ENCODE results near the gene VIP. TPM values are rescaled to one million over a fixed set of nuclear protein-coding genes. Genes with fewer than 3 reads are reported as not detected.
A peak's percentile ranks its signal among the peaks of the same experiment; 100 is the strongest.

Gene VIP
- total RNA-seq, 4 donors from 2014 or later = 1.6 to 4.0 (median 2.2) TPM; not detected in 1

DNA sequence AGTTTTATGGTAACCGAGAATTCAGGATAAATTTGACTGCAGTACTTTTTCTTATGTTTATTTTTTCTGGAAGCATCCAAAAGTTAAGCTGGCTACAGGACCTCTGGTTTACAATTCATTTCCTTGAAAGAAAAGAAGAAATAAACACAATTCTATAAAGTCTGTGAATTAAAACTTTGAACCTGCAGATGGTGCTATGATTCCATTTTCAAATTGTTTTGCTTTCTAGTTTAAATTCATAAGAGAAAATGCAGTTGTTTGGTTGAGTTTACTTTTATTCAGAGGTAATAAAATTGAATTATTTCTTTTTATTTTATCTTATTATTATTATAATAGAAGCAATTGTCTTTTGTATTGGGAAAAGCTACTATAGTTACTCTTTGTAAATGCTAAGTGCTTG, 1.8 kb upstream of the VIP start:
- DNase-seq = no peak
- H3K36me3 ChIP-seq = no peaks in the 10 kb centered on the region
- no peak for TF ChIP-seq POLR2A (IDR thresholded peaks at IDR 0.05)
- TF ChIP-seq, protein P1, sequence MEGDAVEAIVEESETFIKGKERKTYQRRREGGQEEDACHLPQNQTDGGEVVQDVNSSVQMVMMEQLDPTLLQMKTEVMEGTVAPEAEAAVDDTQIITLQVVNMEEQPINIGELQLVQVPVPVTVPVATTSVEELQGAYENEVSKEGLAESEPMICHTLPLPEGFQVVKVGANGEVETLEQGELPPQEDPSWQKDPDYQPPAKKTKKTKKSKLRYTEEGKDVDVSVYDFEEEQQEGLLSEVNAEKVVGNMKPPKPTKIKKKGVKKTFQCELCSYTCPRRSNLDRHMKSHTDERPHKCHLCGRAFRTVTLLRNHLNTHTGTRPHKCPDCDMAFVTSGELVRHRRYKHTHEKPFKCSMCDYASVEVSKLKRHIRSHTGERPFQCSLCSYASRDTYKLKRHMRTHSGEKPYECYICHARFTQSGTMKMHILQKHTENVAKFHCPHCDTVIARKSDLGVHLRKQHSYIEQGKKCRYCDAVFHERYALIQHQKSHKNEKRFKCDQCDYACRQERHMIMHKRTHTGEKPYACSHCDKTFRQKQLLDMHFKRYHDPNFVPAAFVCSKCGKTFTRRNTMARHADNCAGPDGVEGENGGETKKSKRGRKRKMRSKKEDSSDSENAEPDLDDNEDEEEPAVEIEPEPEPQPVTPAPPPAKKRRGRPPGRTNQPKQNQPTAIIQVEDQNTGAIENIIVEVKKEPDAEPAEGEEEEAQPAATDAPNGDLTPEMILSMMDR (IDR thresholded peaks at IDR 0.05) = peak in 1 of 6 experiments; percentile 13
- H3K27me3 ChIP-seq = no peaks in the 10 kb centered on the region
- no peak overlapping the region for H3K27ac ChIP-seq
- H3K9me3 ChIP-seq = no peaks in the 10 kb centered on the region
- intact Hi-C loops (cut with DNase I) = no loop called here
- H3K4me1 ChIP-seq = no peaks in the 10 kb centered on the region
- 32 to 34% methylated on average over 1 of the region's 1 CpG for WGBS, 2 donors
- H3K4me3 ChIP-seq (replicated peaks in 1 of 3) = no peak overlapping the region

DNA sequence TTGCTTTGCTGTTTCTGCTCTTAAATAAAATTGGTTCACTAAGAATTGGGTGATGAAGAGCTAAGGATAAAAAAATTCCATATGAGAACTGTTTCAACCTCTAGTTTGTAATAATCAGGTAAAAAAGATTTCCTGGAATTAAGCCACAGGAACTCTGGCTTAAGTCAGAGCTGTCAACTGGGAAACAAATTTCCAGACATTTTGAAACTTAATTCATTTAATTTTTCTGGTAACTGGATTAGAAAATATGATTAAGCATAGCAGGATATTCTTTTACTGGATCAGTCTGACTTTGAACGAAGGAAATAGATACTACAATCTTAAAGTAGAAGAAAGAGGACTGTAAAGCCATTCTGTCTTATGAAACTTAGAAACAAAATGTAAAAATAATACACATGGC, 1.3 kb upstream of the VIP start:
- no peak for DNase-seq
- Histone ChIP-seq H3K36me3 (no peaks in the 10 kb centered on the region), H3K4me3 (replicated peaks in 1 of 3) (no peak overlapping the region), H3K9me3 (no peaks in the 10 kb centered on the region), H3K27ac (no peak overlapping the region), H3K4me1 (no peaks in the 10 kb centered on the region), H3K27me3 (no peaks in the 10 kb centered on the region)
- 65 to 70% methylated on average over 1 of the region's 1 CpG for WGBS, 2 donors
- TF ChIP-seq, protein P1 (IDR thresholded peaks at IDR 0.05) = no peak
- no peak for TF ChIP-seq POLR2A (IDR thresholded peaks at IDR 0.05)
- intact Hi-C loops (cut with DNase I) = no loop called here

- H3K9me3 ChIP-seq = no peaks in the 10 kb centered on the region
- 76 to 83% methylated on average over 3 of the region's 3 CpGs for WGBS, 2 donors
- TF ChIP-seq POLR2A (IDR thresholded peaks at IDR 0.05) = no peak
- TF ChIP-seq, protein P1 (IDR thresholded peaks at IDR 0.05) = no peak
These were observed 14.7 kb downstream of the VIP start for GRCh38 chr6:152765331-152765730.

DNA sequence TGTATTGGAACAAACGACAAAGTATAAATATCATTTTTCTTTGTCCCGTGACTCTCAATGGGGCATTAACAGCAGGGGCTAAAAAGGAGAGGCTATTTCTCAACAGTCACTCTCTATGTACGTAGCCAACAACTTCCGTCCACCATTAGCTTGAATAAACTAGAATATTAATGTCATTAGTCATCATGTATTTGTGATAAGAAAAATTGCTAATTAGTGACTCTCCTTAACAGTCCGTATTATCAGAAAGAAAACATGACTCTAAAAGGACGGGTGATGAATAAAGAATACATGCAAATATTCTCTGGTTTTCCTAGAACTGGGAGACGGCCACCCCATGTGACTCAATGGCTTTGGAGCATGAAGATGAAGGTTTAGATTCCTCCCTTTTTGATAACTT, 18.6 kb downstream of the VIP start:
- Histone ChIP-seq H3K27ac (no peak overlapping the region), H3K4me3 (replicated peaks in 1 of 3) (no peak overlapping the region), H3K4me1 (no peaks in the 10 kb centered on the region), H3K27me3 (no peaks in the 10 kb centered on the region), H3K36me3 (no peaks in the 10 kb centered on the region), H3K9me3 (no peaks in the 10 kb centered on the region)
- intact Hi-C loops (cut with DNase I) = no loop called here
- TF ChIP-seq, protein P1 (IDR thresholded peaks at IDR 0.05) = no peak
- TF ChIP-seq POLR2A (IDR thresholded peaks at IDR 0.05) = no peak
- 85 to 91% methylated on average over 7 of the region's 7 CpGs for WGBS, 2 donors
- DNase-seq = no peak

More at GRCh38 chr6:152765331-152765730, 14.7 kb downstream of the VIP start:
- intact Hi-C loops (cut with DNase I) = no loop called here
- Histone ChIP-seq H3K27me3 (no peaks in the 10 kb centered on the region), H3K4me3 (replicated peaks in 1 of 3) (no peak overlapping the region), H3K4me1 (no peaks in the 10 kb centered on the region), H3K27ac (no peak overlapping the region), H3K36me3 (no peaks in the 10 kb centered on the region)
- DNase-seq = no peak

DNA sequence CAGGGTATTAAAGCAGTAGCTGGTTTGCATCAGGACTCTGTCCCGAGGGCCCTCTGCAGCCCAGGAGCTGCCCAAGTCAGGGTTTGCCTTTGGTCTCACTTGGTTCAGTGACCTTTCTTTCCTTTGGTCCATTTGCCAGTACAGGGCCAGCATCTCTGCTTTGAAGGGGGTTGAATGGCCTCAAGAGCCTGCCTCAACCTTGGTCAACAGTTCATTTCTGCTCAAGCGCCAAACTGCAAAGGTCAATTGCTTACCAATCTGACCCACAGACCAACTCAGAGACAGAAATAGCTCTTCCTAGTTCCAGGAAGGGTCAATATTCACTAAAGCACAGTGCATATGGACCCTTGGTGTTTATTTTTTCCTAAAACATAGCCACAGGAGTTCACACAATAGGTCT, 19.4 kb downstream of the VIP start:
- H3K36me3 ChIP-seq = no peaks in the 10 kb centered on the region
- TF ChIP-seq, protein P1 (IDR thresholded peaks at IDR 0.05) = no peak
- no peak for TF ChIP-seq POLR2A (IDR thresholded peaks at IDR 0.05)
- no peak overlapping the region for H3K4me3 ChIP-seq (replicated peaks in 1 of 3)
- no peaks in the 10 kb centered on the region for H3K4me1 ChIP-seq
- no peaks in the 10 kb centered on the region for H3K27me3 ChIP-seq
- H3K9me3 ChIP-seq = no peaks in the 10 kb centered on the region
- WGBS, 2 donors = 89 to 95% methylated on average over 2 of the region's 2 CpGs
- intact Hi-C loops (cut with DNase I) = no loop called here
- no peak overlapping the region for H3K27ac ChIP-seq
- DNase-seq = no peak

Measured in thyroid gland (tissue), 4 donors.